ENCODE data around the gene FES. TPM values are rescaled to one million over a fixed set of nuclear protein-coding genes. Genes with fewer than 3 reads are reported as not detected.
"Not testable (repeated sequence)": the region's sequence is repeated elsewhere in the genome, so short reads cannot be mapped to it uniquely, and the experiment has no call there.

The FES gene
- total RNA-seq, 1 donor from 2014 or later = 4.8 TPM

DNA sequence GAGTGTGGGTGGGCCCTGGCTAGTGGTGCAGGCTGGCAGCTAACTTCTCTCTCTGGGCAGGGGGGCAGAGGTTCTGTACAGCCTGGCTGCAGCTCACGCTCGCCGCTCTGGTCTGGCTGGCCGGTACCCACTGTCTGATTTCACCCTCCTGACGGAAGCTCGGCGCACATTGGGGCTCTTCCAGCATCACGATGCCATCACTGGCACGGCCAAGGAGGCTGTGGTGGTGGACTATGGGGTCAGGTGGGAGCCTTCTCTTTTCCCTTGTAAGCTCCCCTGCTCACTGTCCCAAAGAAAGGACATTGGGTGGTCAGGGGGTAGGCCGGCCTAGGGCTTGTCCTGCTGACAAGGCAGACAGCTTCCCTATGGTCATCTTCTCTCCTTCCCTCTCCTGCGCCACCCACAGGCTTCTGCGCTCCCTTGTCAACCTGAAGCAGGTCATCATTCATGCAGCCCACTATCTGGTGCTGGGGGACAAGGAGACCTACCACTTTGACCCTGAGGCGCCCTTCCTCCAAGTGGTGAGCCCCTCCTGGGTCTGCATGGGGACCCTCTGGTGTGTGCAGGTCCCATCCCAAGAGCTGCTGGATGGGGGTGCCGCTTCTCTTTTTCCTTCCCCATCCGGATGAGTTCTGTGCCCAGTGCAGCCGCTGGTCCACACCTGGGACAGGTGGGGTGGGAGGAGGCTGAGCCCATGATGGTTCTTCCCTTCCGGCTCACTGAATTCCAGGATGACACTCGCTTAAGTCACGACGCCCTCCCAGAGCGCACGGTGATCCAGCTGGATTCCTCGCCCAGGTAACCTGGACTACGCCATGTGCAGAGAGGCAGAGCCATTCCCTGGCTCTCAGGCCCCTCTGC is 26.4 kb downstream of the FES start:
- no peak for DNase-seq

DNA sequence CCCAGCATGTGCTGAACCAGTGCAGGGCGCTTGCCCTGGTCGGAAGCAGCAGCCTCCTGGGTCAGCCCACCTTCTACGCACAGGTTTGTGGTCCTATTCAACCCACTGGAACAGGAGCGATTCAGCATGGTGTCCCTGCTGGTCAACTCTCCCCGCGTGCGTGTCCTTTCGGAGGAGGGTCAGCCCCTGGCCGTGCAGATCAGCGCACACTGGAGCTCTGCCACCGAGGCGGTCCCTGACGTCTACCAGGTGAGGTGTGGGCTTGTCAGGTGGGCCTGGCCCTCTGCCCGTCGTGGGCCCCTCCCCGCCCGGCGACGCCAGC is 27.0 kb downstream of the FES start:
- DNase-seq = no peak

- no peak for DNase-seq
Measured at GRCh38 chr15:90911906-90912769, 27.8 kb downstream of the FES start.

GRCh38 chr15:90912770-90913075 is 28.4 kb downstream of the FES start:
- no peak for DNase-seq

DNA sequence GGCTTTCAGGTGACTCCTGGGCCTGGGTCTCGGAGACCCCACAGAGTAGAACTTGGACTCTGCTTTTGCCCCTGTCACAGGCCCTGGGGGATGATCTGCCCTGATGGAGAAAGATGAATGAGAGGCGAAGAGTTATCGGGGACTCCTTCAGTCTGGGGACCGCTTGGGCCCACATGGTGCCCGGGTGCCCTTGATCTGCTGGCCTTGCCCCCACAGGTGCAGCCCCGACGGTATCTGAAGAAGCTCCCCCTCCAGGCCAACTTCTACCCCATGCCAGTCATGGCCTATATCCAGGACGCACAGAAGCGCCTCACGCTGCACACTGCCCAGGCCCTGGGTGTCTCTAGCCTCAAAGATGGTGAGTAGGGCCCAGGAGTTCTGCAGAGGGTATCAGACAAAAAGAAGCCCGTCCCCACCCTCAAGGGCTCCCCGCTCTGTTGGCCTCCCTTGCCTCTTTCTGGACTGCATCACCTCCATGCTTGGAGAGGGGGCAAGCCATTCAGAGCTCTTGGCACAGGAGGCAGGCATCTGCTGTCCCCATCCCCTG is 29.2 kb downstream of the FES start:
- no peak for DNase-seq

DNA sequence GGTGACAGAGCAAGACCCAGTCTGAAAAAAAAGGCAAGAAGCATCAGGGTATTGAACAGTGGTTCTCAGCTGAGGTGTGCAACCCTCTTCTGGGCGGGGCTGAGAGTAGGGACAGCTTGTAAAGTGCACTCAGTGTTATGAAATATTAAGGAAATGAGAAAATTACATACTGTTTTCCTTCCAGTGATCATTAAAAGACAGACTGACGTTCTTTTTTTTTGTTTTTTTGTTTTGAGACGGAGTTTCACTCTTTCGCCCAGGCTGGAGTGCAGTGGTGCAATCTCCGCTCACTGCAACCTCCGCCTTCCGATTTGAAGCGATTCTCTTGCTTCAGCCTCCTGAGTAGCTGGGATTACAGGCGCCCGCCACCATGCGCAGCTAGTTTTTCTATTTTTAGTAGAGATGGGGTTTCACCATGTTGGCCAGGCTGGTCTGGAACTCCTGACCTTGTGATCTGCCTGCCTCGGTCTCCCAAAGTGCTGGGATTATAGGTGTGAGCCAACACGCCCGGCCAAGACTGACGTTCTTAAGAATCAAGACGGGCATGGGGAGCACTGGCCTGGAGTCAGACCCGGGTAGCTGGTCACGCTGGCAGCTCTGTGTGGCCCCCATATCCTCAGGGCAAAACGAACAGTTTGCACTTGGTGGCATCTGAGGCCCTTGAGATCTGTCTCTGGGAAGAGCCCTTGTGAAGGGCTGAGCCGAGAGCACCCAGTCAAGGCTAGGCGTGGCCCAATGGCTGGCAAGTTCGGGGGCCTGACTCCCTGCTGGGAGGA is 30.2 kb downstream of the FES start:
- no peak for DNase-seq

DNA sequence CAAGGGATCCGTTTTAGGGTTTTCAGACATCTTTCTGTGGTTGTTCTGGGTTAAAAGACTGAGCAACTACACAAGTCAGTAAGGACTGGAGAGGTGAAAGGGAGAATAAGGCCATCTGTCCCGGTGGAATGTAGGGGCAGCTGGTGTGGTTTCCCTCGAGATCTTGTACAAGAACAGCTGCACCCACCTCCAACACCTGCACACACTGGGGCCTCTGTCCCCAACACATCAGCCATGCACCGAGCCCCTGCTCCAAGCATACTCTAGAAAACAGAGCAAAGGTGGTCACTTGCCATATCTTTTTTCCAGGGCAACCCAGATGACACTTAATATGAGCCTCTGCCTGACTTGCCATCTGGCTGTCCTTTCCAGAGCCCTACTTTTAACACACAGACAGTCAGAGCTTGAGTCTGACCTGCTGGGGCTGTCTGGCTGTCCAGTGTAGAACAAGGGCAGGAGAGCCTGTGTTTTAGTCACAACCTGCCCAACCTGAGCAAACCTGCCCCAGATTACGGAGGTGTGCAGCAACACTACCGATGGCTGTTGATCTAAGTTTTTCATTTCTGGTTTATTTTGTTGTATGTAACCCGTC is 31.0 kb downstream of the FES start:
- DNase-seq = no peak

- no peak for DNase-seq
Measured at GRCh38 chr15:90915808-90916440, 31.6 kb downstream of the FES start.

- DNase-seq = no peak
Measured at GRCh38 chr15:90916461-90916860, 32.2 kb downstream of the FES start.

DNA sequence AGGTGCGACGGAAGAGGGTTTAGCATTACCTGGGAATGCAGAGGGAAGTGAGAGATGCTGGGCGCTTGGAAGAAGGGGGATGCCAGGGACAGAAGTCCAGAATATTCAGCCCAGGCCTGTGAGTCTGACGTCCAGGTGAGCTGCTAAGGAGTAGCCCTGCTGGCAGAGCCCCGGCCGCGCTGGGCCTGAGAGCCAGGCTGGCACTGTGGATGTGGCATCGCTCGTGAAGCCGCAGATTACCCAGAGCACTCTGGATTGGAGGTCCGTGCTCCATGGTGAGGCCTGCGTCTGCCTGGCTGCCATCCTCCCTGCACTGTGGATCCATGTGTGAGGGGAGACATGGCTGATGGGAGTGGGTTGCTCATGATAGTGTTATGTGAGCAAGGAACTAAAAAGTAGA is 33.3 kb downstream of the FES start:
- DNase-seq = no peak

- DNase-seq = no peak
Measured at GRCh38 chr15:90918034-90918788, 33.9 kb downstream of the FES start.

DNA sequence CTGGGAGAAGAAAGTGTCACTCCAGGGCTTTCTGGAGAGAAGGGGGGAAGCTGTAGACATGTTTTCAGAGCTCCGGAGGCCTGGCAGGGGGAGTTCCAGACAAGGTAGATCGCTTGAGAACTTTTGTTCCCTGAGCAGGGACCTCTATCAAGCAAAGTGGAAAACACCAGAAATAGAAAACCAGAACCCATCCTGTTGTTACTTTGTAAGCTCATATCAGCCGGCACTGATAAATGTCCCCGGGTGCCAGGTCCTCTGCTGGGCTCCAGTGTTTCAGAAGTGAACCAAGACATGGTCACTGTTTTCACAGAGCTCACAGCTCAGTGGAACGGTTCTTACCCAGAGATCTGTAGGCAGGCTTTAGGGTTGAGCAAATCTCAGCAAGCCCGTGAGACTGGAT is 34.5 kb downstream of the FES start:
- no peak for DNase-seq

- DNase-seq = no peak
Measured at GRCh38 chr15:90921887-90922286, 37.6 kb downstream of the FES start.

GRCh38 chr15:90922712-90923322 is 38.5 kb downstream of the FES start:
- DNase-seq = not testable (repeated sequence)

DNA sequence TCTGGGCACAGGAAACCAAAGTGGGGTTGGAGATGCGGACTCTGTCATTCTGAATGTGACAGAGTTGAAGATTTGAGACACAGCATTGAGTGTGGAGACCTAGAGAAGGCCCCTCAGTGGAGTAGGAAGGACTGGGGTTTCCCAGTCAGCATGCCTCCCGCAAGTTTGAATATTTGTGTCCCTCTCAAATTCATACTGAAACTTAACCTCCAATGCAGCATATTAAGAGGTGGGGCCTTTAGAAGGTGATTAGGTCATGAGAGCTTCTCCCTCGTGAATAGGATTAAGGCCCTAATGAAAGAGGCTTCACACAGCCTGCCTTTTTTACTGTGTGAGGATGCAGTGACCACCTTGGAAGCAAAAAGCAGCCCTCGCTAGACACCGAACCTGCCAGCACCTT is 40.1 kb downstream of the FES start:
- DNase-seq = no peak

DNA sequence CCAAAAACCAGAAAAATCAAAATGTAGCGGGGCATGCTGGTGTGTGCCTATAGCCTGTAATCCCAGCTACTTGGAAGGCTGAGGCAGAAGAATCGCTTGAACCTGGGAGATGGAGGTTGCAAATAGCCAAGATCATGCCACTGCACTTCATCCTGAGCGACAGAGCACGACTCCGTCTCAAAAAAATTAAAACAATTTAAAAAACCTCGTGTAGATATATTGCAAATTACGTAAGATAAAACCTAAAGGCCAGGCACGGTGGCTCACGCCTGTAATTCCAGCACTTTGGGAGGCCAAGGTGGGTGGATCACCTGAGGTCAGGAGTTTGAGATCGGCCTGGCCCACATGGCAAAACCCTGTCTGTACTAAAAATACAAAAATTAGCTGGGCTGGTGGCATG is 42.5 kb downstream of the FES start:
- DNase-seq = not testable (repeated sequence)

DNA sequence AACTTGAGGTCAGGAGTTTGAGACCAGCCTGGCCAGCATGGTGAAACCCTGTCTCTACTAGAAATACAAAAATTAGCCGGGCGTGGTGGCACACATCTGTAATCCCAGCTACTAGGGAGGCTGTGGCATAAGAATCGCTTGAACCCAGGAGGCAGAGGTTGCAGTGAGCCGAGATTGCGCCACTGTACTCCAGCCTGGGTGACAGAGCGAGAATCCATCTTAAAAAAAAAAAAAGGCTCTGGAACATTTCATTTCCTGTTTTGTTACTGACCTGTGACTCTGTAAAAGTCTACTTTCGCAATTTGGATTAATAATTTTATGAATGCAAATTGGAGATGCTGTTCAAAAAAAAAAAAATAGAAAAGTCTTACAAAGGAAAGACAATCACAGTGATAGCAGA is 43.8 kb downstream of the FES start:
- not testable (repeated sequence) for DNase-seq

DNA sequence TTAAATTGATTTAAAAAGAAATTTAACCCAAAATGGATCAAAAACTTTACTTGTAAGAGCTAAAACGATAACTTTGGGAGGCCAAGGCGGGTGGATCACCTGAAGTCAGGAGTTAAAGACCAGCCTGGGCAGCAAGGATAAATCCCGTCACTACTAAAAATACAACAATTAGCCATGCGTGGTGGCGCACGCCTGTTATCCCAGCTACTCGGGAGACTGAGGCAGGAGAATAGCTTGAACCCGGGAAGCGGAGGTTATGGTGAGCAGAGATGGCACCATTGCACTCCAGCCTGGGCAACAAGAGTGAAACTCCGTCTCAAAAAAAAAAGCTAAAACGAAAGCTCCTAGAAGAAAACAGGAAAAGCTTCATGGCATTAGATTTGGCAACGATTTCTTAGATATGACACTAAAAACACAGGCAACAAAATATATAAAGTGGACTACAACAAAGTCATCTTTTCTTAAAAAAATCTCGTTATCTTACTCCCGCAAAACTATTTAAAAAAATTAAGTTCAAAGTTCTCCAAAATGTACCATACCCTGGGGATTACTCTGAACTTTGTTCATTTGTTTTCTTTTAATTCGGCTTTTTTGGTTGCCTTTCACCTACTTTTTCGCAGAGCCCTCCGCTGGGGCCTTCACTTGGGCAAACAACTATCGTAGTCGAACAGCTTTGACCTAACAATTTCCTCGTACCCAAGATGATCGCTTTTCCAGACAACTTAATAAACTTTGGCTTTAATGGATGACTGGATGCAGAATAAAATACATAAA is 45.1 kb downstream of the FES start:
- DNase-seq = no peak

- no peak for DNase-seq
Measured at GRCh38 chr15:90930861-90931574, 46.7 kb downstream of the FES start.

Measured in occipital lobe (tissue), 2 donors.